Measurements from ENCODE around the gene PERM1. TPM values are rescaled to one million over a fixed set of nuclear protein-coding genes. Genes with fewer than 3 reads are reported as not detected.

Gene PERM1
- total and polyA plus RNA-seq, 2 of the 13 experiments (the other 11 are each of a cell fraction or from before 2014, with no cell fraction given): 0.04 to 0.29 TPM

DNA sequence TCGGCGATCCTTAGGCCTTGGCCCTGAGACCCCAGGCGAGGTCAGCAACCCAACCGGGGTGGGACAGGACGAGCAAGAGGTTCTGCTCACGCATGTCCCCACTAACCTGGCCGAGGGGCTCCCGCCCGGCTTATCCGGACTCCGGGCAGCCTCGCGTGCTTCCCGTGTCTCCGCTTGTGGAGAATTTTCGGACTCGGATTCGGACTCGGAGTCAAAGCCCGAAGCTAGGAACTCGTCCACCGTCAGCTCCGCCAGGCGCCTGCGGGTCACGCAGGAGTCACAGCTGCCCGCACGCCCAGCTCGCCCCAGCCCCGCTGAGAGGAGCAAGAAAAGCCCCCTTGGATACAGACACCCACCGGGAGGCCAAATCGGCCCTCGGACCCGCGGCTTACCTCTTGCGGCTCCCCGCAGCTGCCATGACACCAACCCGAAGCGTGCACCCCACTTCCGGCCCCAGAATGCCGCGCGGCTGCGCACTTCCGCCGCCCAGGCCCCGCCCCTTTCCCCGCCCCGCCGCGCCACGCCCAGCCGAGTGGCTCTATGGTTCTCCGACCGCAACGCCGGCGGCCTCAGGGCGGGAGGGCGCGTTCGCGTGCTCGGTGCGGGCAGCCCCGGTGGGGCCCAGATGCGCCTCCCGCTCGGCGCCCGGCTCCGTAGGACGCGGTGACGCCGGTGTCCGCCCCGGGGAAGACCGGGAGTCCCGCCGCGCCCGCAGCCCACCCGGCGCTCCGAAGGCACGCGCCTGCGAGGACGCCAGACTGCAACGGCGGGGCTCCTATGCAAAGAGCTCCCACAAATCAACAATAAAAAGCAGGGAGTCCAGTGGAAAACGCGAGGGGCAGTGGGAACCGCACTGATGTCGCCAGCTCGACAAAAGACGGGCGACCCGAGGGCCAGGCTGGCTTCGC lies 22.8 kb downstream of the PERM1 start, which contains the start of gene NOC2L (continued):
- TF ChIP-seq, protein P1, sequence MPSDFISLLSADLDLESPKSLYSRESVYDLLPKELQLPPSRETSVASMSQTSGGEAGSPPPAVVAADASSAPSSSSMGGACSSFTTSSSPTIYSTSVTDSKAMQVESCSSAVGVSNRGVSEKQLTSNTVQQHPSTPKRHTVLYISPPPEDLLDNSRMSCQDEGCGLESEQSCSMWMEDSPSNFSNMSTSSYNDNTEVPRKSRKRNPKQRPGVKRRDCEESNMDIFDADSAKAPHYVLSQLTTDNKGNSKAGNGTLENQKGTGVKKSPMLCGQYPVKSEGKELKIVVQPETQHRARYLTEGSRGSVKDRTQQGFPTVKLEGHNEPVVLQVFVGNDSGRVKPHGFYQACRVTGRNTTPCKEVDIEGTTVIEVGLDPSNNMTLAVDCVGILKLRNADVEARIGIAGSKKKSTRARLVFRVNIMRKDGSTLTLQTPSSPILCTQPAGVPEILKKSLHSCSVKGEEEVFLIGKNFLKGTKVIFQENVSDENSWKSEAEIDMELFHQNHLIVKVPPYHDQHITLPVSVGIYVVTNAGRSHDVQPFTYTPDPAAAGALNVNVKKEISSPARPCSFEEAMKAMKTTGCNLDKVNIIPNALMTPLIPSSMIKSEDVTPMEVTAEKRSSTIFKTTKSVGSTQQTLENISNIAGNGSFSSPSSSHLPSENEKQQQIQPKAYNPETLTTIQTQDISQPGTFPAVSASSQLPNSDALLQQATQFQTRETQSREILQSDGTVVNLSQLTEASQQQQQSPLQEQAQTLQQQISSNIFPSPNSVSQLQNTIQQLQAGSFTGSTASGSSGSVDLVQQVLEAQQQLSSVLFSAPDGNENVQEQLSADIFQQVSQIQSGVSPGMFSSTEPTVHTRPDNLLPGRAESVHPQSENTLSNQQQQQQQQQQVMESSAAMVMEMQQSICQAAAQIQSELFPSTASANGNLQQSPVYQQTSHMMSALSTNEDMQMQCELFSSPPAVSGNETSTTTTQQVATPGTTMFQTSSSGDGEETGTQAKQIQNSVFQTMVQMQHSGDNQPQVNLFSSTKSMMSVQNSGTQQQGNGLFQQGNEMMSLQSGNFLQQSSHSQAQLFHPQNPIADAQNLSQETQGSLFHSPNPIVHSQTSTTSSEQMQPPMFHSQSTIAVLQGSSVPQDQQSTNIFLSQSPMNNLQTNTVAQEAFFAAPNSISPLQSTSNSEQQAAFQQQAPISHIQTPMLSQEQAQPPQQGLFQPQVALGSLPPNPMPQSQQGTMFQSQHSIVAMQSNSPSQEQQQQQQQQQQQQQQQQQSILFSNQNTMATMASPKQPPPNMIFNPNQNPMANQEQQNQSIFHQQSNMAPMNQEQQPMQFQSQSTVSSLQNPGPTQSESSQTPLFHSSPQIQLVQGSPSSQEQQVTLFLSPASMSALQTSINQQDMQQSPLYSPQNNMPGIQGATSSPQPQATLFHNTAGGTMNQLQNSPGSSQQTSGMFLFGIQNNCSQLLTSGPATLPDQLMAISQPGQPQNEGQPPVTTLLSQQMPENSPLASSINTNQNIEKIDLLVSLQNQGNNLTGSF (CRISPR knock-in tag; IDR thresholded peaks at IDR 0.05): peak; percentile 58; the same call in 1 of the 2 replicates
- TF ChIP-seq PRMT3 (CRISPR knock-in tag; IDR thresholded peaks at IDR 0.05; ENCODE audit: borderline replicate concordance, low read depth) (no peak), ELF3 (CRISPR knock-in tag; IDR thresholded peaks at IDR 0.05) (no peak), REPIN1 (CRISPR knock-in tag; IDR thresholded peaks at IDR 0.05; ENCODE audit: borderline replicate concordance, low read depth) (no peak), IKZF1 (IDR thresholded peaks at IDR 0.05) (no peak), YY1 (IDR thresholded peaks at IDR 0.05; ENCODE audit: insufficient read depth, insufficient replicate concordance, low read depth, low read length) (peak; percentile 94), ZNF354B (CRISPR knock-in tag; IDR thresholded peaks at IDR 0.05) (no peak), SALL2 (CRISPR knock-in tag; IDR thresholded peaks at IDR 0.05) (peak; percentile 66), HOXA9 (CRISPR knock-in tag; IDR thresholded peaks at IDR 0.05; ENCODE audit: borderline replicate concordance) (0 out of 2 replicates have a peak, but pooled peaks have one; percentile 35), IRF2 (CRISPR knock-in tag; IDR thresholded peaks at IDR 0.05) (peak; percentile 67; the same call in 1 of the 2 replicates), ZNF460 (CRISPR knock-in tag; IDR thresholded peaks at IDR 0.05; ENCODE audit: borderline replicate concordance) (no peak; the same call in 1 of the 2 replicates), KDM2A (CRISPR knock-in tag; IDR thresholded peaks at IDR 0.05; ENCODE audit: borderline replicate concordance, low read depth) (peak; percentile 88), MXI1 (IDR thresholded peaks at IDR 0.05; ENCODE audit: borderline replicate concordance, low read depth, low read length) (peak; percentile 92; the same call in 1 of the 3 replicates), SIN3A (IDR thresholded peaks at IDR 0.05; ENCODE audit: borderline replicate concordance, low read depth, low read length) (peak; percentile 66; the same call in 1 of the 2 replicates), TEF (CRISPR knock-in tag; IDR thresholded peaks at IDR 0.05) (0 out of 2 replicates have a peak, but pooled peaks have one; percentile 25), FOXK1 (CRISPR knock-in tag; IDR thresholded peaks at IDR 0.05; ENCODE audit: borderline replicate concordance, low read depth) (peak; percentile 61; the same call in 1 of the 2 replicates), NR0B2 (CRISPR knock-in tag; IDR thresholded peaks at IDR 0.05) (no peak), ZNF790 (CRISPR knock-in tag; IDR thresholded peaks at IDR 0.05; ENCODE audit: borderline replicate concordance) (no peak)
- TF ChIP-seq, protein P2, sequence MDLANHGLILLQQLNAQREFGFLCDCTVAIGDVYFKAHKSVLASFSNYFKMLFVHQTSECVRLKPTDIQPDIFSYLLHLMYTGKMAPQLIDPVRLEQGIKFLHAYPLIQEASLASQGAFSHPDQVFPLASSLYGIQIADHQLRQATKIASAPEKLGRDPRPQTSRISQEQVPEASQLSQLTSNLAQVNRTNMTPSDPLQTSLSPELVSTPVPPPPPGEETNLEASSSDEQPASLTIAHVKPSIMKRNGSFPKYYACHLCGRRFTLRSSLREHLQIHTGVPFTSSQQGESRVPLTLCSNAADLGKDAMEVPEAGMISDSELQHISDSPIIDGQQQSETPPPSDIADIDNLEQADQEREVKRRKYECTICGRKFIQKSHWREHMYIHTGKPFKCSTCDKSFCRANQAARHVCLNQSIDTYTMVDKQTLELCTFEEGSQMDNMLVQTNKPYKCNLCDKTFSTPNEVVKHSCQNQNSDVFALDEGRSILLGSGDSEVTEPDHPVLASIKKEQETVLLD (CRISPR knock-in tag; IDR thresholded peaks at IDR 0.05; ENCODE audit: low read depth): peak; percentile 92
- TF ChIP-seq, protein P3, sequence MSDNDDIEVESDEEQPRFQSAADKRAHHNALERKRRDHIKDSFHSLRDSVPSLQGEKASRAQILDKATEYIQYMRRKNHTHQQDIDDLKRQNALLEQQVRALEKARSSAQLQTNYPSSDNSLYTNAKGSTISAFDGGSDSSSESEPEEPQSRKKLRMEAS (IDR thresholded peaks at IDR 0.05): peak; percentile 79
